Kidney (tissue), 14 donors: Measurements from ENCODE around the gene SENP1. TPM values are rescaled to one million over a fixed set of nuclear protein-coding genes. Genes with fewer than 3 reads are reported as not detected.

Experiments used
- DNase-seq, 5 donors: peaks; one replicate each; pipeline ENCODE4 v3.0.0-alpha.2; 2013 to 2020
- FAIRE-seq: peaks from 2 replicates; lab custom pipeline; 2012; peaks lifted over from hg19 to GRCh38; lab: Jason Lieb, UNC
- H3K27ac ChIP-seq, 2 donors: one replicate each; pipeline ENCODE4 v1.7.0; 2013; ENCODE audit warnings: low read depth in 2 of 2, low read length in 2 of 2, inconsistent platforms in 1 of 2
- H3K27me3 ChIP-seq: one replicate; pipeline ENCODE4 v1.7.1; 2013; ENCODE audit warnings: low read length, inconsistent platforms; ENCODE audit not compliant: control insufficient read depth, insufficient read depth
- H3K36me3 ChIP-seq, 3 donors: one replicate each; pipeline versions ENCODE4 v1.7.0 to v1.7.1; 2013; ENCODE audit warnings: low read length in 3 of 3, control low read depth in 1 of 3, inconsistent platforms in 1 of 3; ENCODE audit not compliant: insufficient read depth in 3 of 3, control insufficient read depth in 2 of 3
- H3K4me1 ChIP-seq, 3 donors: one replicate each; pipeline versions ENCODE4 v1.7.0 to v1.7.1; 2013; ENCODE audit warnings: low read length in 3 of 3, inconsistent platforms in 1 of 3, low read depth in 1 of 3; ENCODE audit not compliant: control insufficient read depth in 2 of 3, insufficient read depth in 2 of 3
- H3K4me3 ChIP-seq, 3 donors: one replicate each; pipeline versions ENCODE4 v1.7.0 to v1.8.1; 2013; ENCODE audit warnings: low read length in 3 of 3, control low read depth in 1 of 3, inconsistent platforms in 1 of 3
- H3K9ac ChIP-seq, 3 donors: one replicate each; pipeline versions ENCODE4 v1.7.0 to v1.7.1; 2013; ENCODE audit warnings: low read length in 3 of 3, control low read depth in 1 of 3, inconsistent platforms in 1 of 3
- H3K9me3 ChIP-seq, 3 donors: one replicate each; pipeline versions ENCODE4 v1.7.0 to v1.7.1; 2013; ENCODE audit warnings: low read length in 3 of 3, control low read depth in 1 of 3, inconsistent platforms in 1 of 3; ENCODE audit not compliant: control insufficient read depth in 2 of 3, insufficient read depth in 1 of 3
- intact Hi-C: fragments of 100-400 bp; cut with DNase I; formaldehyde crosslinking; loops from one replicate; pipeline ENCODE4 v1.11.1; 2022
- polyA plus RNA-seq: library from polyadenylated mRNA; stranded (reverse); fragments of 350-450 nt; fragmentation: Illumina TruSeq; extraction: RNeasy Lipid Tissue Mini Kit (QIAGEN cat#74804); gene quantifications from one replicate; pipeline ENCODE4 v1.2.3, GENCODE V29; 2014; ENCODE audit warnings: low read depth, low replicate concordance; ENCODE audit not compliant: insufficient read depth
- total RNA-seq: library from RNA; stranded (reverse); fragmentation: NEBNext Ultra II Directional; extraction: Animal tissue kit (Norgen Biotek cat#: 25700); gene quantifications from one replicate; pipeline ENCODE4 v1.2.1, GENCODE V29; 2021
- TF ChIP-seq, protein P1 (sequence below): IDR thresholded peaks from 3 replicates; pipeline ENCODE4 v1.5.1; 2012; ENCODE audit warnings: mild to moderate bottlenecking, moderate library complexity, borderline replicate concordance; ENCODE audit not compliant: insufficient read depth; ENCODE audit errors: extremely low read depth
- donor health status: control.
- donor health status: control.
- donor health status: control.
- donor health status: control.
- donor health status: control.
- donor health status: DM: yes; HTN: yes; CAD: no.
- donor health status: Normal renal cell carcinoma (clear cell type).

SENP1 gene
- total and polyA plus RNA-seq, 2 donors from 2014 or later: 3.5 to 19.4 TPM

DNA sequence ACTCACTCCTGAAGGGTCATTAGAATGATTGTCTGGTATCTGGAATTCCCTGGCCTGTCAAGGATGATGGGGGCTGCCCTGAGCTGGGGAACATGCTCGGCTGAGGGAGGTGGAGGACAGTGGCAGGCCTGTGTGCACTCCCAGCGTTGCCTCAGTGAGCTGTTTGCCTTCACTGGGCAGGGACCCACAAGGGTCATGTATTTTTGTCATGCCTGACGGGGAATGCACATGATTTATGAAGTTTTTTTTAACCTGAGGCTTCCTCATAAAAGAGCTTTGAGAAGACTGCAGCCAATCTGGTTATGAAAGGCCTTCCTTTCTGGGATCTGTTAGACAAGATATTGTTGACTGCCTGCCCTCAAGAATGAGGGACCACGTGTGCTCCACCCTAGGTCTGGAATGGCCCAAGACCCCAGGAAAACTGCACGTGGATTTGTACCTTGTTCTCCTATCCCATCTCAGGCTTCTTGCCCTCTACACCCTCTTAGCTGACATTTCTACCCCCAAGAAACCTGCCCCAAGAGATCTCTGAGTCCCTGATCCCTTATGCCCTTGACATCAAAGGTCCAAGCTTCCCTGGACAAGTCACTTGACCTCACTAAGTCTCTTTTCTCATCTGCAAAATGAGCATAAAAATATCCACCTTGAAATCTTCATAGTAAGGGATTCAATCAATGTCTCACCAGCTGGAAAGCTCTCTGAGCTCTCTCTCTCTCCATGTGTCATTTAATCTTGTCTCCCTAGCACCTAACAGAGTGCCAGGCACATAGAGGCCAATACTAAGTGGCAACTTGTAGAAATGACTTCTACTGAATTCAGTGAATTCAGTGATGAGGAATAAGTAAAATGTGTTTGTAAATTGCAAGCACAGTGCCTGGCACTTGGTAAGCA, 77.1 kb downstream of the SENP1 start:
- no peak overlapping the region for H3K9ac ChIP-seq
- H3K4me1 ChIP-seq: no peaks in the 10 kb centered on the region
- FAIRE-seq (no peak), DNase-seq (peak in 4 of 5 donors; percentile 77 to 84 (median 80))
- TF ChIP-seq, protein P1, sequence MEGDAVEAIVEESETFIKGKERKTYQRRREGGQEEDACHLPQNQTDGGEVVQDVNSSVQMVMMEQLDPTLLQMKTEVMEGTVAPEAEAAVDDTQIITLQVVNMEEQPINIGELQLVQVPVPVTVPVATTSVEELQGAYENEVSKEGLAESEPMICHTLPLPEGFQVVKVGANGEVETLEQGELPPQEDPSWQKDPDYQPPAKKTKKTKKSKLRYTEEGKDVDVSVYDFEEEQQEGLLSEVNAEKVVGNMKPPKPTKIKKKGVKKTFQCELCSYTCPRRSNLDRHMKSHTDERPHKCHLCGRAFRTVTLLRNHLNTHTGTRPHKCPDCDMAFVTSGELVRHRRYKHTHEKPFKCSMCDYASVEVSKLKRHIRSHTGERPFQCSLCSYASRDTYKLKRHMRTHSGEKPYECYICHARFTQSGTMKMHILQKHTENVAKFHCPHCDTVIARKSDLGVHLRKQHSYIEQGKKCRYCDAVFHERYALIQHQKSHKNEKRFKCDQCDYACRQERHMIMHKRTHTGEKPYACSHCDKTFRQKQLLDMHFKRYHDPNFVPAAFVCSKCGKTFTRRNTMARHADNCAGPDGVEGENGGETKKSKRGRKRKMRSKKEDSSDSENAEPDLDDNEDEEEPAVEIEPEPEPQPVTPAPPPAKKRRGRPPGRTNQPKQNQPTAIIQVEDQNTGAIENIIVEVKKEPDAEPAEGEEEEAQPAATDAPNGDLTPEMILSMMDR: no peak
- H3K4me3 ChIP-seq: no peak overlapping the region
- no peaks in the 10 kb centered on the region for H3K27me3 ChIP-seq
- no peaks in the 10 kb centered on the region for H3K9me3 ChIP-seq
- H3K27ac ChIP-seq: no peak overlapping the region
- H3K36me3 ChIP-seq: no peaks in the 10 kb centered on the region
- intact Hi-C loops: no loop called here

DNA sequence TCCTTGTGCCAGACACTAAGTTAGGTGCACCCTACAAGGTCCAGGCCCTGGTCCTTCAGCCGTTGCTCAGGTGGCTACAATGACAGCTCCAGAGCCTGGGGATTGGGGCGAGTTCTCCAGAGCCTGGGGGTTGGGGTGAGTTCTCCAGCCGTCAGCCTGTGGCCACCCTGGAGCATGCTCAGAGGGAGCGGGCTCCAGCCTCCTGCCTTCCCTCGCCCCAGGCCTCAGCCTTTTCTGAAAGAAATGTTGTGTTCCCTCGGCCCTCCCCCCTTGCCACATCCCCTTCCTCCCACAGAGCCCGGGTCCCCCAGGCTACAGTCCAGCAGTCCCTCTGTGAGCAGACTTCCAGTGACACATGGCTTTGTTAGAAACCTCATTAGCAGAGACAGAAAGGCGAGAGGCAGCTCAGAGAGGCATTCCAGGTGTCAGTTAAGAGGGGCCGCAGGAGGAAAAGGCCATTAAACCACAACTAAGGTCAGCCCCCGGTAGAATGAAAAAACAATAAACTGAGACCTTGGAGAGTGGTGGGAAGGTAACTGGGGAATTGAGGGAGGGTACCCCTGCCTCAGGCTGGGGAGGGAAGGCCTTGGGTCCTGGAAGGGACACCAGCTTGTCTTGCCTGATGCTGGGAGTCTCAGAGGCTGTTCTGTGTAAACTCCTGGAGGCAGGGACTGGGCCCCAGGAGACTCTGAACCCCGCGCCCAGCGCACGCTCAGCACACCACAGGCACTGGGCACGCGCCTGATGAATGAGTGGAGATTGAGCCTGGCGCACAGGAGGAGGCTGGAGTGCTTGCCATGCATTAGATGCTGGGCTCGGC, 78.5 kb downstream of the SENP1 start:
- H3K9ac ChIP-seq: no peak overlapping the region
- H3K9me3 ChIP-seq: no peaks in the 10 kb centered on the region
- TF ChIP-seq, protein P1: no peak
- no peak overlapping the region for H3K4me3 ChIP-seq
- intact Hi-C loops: no loop called here
- FAIRE-seq: no peak
- H3K36me3 ChIP-seq: no peaks in the 10 kb centered on the region
- no peaks in the 10 kb centered on the region for H3K4me1 ChIP-seq
- no peak overlapping the region for H3K27ac ChIP-seq
- DNase-seq: peak in 4 of 5 donors; percentile 63 to 76 (median 72)
- no peaks in the 10 kb centered on the region for H3K27me3 ChIP-seq

DNA sequence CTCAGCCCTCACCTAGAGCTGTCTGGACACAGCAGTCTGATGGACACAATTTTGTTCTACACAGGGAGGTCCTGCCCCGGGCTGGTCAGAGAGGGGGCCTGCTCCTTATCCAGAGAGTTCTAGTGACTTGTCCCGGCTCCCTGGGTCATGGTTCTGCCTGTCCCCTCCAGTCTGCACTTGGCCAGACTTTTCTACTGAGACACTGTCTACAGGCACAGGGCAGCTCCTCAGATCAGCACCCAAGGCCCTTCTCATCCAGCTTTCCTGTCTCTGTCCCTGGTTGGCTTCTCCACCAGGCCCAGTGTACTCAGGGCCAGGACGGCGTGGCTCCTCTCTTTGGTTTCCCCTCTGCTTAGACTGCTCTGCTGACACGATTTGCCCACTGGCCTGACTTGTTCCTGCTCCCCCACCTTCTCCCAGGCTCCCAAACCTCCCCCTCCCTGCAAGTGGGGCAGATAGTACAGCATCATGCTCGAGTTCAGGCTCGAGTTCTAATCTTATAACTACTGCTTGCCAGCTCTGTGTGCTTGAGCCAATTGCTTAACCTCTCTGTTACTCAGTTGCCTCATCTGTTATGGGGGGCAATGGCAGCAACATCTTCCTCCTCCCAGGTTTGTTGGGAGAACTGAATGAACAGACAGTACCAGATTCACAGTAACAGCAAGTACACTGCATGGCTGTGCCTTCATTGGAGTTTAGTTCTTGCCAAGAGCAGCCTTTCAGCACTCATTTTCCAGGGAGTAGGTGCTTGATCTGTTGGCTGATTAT, 79.6 kb downstream of the SENP1 start:
- Histone ChIP-seq H3K27ac (no peak overlapping the region), H3K9me3 (no peaks in the 10 kb centered on the region), H3K36me3 (no peaks in the 10 kb centered on the region), H3K9ac (no peak overlapping the region), H3K27me3 (no peaks in the 10 kb centered on the region), H3K4me1 (no peaks in the 10 kb centered on the region), H3K4me3 (no peak overlapping the region)
- DNase-seq (no peak), FAIRE-seq (no peak)
- intact Hi-C loops: no loop called here
- TF ChIP-seq, protein P1: no peak
